T-helper 9 cell (primary cell): ENCODE measurements around the gene SH3BP5.
A peak's percentile ranks its signal among the peaks of the same experiment; 100 is the strongest.

Experiments used
- DNase-seq: peaks from one replicate; pipeline ENCODE4 v3.0.0-alpha.2; 2020

The SH3BP5 gene

DNA sequence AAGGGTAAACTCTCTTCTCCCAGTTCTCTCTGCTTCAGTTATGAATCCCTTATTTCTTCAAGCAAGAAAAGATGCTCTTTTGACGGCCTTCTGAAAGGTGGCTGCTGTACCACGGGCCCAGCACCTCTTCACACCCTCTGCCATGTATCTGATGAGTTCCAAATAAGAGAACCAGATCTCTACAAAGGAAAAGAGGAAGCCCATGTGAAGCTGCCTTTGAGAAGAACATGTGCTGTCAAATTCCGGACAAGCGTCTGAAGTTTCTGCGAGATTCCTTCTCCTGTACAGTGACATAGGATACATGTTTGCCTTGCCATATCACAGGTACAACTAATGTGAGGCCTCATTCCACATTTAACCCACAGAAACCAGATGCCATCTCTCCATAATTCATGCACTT, 59.2 kb downstream of the SH3BP5 start:
- DNase-seq = no peak

DNA sequence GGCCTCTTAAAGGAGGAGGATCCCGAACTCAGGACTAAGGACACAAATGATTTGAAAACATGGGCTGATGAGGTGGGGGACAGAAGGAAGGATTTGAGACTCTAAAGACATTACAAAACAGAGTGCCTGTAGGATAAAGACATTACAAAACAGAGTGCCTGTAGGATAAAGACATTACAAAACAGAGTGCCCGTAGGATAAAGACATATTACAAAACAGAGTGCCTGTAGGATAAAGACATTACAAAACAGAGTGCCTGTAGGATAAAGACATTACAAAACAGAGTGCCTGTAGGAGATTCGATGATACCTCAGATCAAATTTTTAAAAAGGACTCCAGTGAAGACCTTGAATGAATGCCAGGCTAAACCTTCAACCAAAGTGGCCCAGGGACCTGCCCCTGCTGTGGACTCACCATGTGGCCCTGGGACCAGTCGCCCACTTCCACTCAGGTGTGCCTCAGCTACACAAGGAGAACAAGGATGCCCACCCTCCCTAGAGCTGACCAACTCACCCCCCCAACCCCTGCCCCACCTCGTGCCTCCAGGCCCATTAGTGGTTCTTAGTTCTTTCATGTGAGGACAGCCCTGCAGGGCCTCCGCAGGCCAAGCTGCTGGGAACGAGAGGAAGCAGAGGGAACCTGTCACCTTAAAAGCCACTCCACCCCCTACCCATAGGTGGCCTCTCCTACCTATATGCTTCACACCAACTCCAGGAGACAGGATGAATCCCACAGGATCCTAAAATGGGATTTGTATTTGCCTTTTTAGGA, 59.8 kb downstream of the SH3BP5 start:
- no peak for DNase-seq

DNA sequence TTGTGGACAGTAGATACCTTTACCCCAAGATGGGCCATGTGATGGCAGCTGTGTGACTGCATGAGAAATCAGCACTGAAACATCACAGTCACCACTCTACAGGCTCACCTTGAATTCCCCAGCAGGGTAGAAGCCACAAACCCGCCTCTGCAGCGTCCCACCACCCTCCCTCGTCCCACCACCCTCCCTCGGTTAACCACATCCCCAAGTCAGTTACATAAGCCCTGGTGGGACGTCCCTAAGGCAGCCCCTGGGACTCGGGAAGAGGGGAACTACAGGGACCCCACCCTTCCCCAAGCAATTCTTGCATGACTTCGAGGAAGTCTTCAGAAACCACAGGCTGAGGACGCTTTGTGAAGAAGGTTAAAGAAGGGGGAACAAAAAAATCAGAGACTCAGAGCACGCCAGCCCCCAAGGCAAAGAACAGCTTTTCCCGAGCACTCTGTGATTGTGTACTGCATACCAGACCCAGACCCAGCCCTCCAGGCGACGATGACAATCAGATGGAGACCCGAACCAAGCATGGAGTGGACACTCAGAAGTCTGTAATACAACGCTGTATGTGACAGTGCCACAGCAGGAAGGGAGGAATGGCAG, 60.5 kb downstream of the SH3BP5 start:
- peak; percentile 79 for DNase-seq

DNA sequence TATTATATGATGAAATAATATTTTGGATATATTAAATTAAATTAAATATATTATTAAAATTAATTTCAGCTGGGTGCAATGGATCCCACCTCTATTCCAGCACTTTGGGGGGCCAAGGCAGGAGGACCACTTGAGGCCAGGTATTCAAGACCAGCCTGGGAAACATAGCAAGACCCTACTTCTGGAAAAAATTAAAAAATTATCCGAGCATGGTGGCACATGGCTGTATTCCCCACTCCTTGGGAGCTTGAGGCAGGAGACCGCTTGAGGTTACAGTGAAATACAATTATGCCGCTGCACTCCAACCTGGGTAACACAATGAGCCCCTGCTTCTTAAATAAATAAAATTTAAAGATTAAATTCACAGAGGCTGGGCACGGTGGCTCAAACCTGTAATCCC, 61.4 kb downstream of the SH3BP5 start:
- DNase-seq = no peak

DNA sequence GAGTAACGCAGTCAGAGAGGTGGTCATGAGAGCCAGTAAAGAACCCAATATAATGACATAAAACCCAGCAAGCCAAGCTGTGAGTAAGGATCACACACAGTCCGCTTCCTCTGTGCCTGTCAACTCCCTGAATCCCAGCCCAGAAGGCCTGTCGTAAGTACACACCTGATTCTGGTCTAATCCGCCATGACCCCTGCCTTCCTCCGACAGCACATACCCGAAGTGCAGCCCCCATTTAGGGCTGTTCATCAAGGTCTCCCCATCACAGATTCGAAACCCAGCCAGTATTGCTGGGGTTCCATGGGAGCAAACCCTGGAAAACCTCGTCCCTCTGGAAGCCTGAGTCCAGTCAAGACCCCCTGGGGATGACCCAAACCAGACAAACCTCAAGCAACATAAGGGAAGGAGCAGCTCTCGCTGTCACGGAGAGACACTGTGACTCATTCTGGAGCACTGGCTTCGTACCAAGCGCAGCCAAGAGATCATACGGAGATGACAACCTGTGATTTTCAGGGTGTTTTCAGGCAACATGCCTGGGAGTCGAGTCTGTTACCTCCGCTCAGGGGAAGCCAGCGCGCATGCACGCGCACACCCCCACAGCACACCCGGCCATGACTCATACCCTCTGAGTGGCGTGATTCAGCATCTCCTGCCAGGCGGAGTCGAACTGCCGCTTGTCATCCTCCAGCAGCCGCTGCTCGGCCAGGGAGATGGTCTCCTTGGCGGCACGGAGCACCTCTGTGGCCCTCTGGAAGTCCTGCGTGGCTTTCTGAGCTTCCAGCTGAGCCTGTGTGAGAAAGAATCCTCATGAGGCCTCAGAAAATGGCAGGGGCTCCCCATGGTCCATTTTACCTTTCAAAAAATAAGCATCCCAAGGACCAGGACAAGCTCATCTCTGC, 63.0 kb downstream of the SH3BP5 start:
- peak; percentile 77 for DNase-seq

DNA sequence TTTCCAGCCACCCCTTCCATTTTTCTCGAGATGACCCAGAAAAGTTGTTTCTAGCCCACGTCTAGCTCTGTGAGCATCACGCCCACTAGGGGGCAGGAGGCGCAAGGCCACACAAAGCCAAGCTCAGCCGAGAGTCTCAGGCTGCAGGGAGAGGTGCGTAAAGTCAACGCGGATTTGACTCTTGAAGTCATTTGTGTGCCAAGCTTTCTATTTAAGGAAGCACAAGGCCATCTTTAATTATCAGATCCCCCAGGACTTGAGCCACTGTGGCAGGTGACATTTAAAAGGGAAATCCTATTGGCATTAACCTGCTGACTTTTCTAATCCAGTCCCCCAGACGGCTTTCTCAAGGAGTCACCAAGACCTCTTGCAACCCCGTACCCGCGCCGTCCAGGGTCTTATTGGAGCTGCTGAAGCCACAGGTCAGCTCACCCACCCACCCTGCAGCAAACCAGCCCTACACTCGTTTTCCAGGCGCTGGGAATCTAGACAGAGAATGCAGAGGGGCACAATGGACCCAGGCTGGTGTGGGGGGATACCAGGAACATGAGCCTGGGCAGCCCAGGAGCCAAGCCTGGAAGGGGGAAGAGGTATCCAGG, 64.3 kb downstream of the SH3BP5 start:
- peak; percentile 82 for DNase-seq

DNA sequence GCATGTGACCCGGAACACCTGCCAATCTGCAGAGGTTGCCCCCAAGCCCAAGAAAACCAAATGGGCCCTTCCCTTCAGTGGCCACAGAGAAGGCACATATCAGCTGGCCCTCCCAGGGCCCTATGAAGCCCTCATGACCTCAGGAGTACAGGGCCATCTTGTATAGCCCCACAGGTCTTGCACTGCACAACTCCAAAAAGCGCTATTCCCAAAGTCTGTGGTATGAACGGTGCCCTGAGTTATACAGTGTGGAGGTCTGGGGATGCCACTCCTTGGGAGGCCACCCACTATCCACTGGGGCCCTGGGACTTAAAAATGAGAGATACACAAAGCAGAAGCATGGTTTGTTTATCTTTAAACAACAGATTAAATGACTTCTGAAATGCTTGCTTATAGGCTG, 64.9 kb downstream of the SH3BP5 start:
- no peak for DNase-seq

DNA sequence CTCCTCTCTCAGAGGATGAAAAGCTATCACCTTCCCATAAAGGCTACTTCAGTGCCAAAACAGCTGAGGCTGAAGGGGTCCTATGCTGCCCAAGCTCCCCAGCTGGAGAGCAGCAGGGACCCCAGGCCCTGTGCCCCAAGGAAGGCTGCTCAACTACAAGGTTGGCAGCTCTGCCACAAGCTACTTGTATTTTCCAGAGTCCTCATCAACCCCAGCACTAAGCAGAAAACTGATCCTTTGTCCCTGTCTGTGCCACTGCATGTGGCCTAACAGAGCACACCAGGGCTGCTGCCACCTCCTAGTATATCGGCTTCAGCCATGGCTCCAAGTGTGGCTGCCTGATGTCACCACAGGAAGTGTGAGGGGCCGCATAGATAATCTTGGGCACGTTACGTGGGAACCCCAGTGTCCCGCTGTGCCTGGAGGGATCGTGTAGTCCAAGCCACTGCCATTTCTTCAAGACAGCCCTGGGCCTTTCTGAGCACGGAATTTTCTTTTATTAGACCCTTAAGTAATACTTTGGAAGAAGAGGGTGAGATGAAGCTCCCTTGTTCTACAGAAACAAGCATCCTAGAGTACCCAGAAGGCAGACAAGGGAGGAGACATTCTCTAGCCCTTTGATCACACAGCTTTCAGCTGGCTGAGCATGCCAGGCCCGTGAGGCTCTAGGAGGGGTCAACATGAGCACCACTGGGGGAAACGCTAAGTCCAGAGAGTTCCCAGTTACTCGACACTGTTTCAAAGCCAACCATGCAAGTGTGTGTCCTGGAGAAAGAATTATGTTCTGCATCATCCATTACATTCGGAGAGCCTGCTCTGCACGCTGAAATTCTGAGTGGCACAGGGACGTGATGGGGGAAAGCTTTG, 65.6 kb downstream of the SH3BP5 start:
- DNase-seq = no peak

DNA sequence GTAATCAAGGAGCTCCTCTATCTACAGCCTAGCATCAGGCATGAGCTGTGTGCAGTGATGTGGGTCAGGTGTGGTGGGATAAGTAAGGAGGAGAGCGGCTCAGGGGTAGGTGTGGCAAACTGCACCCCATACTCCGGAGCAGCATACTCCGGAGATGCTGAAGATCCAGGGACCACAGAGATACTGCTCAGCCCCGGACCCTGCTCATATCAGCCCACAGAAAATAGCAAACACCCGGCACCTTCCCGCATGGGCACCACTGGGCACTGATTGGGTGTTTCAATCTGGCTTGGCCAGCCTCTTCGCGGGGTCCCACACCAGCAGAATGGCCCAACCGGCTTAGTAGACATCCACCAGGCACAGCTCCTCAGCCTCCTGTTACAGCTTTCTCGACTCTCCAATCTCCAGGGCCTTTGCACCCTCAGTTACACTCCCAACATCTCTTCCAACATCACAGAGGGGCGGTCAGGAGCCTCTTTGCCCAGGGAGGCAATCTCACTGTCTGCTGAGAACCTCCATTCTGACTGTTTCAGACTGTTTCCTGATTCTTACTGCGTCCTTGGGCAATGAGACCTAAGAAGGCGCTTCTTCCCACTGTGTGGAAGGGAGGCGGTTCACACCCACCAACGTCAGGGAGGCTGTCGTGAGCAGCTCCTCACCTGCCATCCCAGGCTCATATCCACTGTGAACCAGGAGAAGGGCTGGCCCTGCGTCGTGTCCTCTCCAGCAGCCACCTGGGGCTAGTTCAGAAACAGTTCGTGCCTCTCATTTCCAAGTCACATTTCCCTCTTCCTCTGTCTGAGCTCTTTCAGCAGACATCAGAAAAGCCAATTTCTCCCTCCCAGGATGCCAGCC, 66.5 kb downstream of the SH3BP5 start:
- DNase-seq = no peak

DNA sequence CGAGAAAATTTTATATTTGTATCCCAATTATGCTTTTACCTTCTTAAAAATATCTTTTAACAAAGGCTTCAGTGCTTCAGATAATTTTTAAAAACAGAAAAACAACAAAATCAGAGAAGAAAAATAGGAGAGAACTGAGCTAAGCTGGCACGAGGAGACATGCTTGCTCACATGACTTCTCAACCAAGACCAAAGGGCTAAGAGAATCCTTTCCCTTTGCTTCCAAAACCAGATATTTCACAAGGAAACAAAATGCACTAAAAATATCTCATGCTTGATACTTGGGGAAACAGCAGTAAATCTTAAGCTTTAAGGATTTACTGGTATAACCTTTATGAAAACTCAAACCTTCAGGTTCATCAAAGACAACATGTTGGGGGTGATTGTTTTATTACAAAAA, 67.9 kb downstream of the SH3BP5 start:
- DNase-seq = no peak

DNA sequence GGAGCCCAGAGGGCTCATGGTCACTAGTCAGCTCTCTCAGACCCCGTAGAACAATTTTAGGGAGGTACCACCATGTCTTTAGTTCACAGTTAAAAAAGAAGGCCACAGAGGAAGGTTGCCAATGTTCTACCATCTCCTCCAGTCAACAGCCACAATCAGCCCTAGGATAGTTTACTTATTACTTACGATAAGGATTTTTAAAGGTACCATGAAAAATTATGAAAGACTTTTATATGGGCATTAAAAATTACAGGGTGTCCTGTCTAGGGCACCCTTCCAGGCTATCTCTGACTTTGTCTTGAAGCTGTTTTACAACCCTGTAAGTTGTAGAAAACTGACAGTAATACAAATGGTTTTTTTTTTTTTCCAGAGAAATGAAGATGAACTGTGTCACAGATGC, 68.5 kb downstream of the SH3BP5 start:
- DNase-seq = no peak

DNA sequence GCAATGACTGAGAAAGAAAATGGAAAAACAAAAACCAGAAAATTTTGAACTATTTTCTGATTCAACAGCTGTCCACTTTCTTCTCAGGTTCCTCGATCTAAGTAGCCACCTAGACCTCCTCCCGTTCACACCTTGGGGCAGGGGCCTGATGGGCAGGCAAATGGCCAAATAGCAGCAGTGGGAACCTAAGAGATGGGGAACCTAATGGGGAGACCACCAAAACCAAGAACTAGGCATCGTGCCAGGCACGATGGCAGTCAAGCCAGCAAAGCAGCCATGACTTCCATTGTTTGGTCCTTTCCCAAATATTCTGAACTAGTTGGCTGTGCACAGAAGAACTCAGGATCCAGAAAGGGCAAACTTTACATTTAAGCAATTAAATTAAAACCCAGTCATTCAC, 69.3 kb downstream of the SH3BP5 start:
- no peak for DNase-seq

DNA sequence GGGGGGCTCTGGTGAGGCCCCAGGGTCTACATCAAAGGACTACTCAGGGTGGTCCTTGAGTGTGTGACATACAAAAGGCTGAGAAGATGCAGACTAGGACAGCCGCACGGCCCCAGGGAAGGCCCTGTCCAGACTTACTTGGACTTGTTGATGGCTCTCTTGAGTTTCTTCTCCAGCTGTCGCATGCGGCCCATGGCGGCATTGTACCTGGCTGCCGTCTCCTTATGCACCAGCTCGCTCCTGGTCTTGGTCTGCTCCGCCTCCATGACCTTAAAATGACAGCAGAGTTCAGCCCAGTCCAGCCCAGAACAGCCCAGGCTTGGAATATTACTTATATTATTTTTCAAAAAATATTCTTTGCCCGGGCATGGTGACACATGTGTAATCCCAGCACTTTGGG, 70.4 kb downstream of the SH3BP5 start:
- no peak for DNase-seq

DNA sequence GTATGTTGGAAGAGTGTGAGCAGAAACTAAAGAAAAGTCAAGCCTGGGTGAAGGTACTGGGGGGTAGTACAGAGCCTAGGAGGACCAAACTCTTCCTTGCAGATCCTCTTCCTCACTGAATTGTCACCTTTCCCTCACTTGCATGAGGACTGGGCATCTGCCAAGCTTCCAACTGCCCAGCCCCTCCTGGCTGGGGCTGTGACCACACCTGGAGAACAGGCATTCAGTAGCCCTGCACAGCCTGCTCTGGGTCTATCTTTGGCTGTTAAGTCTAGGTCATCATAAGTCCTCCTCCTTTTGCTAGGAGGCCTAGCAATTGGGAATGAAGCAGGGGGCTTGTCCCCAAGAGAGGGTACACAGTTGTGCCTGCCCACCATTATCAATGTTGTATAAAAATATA, 71.1 kb downstream of the SH3BP5 start:
- no peak for DNase-seq

DNA sequence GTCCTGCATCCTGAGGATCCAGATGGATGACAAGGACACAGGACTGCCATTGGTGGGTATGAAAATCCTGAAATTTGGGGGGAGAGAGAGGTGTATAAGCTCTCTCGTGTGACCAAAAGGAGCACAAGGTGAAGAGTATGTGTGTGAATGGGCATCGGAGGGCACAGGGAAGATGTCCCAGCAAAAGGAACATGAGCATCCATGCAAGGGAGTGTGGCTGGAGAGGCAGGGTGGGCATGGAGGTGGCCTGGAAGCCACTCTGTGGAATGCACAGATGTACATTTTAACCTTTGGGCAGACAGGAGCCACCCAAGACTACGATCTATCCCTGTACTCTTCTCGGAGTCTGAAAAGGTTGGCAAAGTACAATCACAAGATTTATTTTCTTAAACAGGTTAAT, 71.9 kb downstream of the SH3BP5 start:
- DNase-seq = no peak

DNA sequence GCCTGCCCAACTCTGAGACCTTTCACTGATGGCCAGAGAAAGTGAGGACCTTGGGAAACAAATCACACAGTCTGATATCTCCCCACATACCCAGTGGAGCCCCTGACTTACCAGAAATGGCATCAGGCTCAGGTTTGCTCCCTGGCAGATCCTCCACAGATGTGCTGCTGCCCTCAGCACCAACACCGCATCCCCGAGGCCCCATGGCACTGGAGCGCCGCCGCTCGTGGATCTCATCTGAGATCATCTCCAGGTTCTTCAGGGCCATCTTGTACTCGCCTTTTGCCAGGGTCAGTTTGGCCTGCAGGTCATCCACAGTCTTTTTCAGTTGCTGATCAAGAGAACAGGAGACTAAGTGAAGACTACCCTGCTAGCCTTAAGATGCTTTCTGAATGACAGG, 73.7 kb downstream of the SH3BP5 start:
- DNase-seq = no peak

DNA sequence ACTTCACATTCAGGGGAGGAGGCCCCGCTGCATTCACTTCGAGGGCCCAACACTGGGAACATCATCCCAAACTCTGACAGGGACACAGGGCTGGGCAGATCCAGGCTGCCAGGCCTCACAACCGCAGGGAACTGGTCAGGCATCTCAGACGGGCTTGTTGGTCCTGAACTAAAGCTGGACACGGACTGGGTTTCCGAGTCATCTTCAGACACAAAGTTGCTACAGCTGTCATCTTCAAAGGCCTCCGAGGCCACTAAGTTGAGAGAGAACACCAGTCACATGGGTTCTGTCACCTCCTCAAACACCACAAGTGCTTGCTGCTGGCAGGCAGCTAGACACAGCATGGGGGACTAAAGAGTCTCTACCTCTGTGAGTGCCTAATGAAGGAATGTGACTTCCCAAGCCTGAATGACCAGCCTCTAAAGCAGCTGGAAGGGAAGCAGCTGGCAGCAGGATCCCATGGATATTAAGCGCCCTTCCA, 75.5 kb downstream of the SH3BP5 start:
- no peak for DNase-seq

DNA sequence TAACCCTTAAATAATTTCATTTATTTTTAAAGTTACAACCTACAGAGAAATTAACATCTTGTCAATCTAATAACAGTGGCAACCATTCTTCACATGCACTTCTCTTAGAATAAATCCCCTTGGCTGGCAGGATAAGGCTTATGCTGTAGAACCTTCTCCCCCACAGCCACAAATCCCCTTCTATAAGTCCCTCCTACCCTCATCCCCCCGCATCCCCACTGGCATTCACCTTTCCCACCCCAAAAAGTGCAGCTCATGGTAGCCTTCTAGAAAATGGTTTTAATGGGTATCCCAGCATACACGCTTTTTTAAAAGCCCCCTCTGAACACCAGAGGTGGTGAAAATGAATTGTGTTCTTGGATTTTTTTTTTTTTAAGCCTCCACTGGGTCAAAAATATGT, 77.2 kb downstream of the SH3BP5 start:
- DNase-seq = no peak

DNA sequence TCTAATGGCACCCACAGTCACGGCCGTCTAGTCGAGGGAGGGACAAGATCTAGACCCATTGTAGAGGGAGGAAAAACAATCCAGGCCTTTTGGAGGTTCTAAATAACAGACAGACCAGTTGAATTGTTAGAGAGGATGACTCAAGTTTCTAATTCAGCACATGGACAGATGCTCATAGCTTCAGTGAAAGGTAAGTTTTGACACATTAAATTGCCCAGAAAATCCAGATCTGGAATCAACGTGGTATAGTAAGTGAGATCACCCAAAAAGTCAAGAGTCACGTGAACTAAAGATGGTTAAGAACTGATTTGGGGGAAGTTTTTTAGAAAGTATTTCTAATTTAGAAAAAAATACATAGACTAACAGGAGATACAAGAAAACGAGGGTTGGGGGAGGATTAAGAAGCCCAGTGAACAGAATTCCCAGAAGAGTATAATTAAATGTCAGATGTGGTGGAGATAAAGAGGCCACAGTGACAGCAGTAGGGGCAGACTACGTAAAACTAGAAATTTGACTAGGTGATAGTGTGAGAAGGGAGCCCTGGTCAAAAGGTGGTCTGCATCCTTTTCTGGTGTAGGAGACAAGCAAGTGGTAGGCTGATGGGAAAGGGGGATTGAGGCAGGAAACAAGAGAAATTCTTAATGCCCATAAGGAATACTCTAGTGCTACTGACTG, 79.2 kb downstream of the SH3BP5 start:
- no peak for DNase-seq

DNA sequence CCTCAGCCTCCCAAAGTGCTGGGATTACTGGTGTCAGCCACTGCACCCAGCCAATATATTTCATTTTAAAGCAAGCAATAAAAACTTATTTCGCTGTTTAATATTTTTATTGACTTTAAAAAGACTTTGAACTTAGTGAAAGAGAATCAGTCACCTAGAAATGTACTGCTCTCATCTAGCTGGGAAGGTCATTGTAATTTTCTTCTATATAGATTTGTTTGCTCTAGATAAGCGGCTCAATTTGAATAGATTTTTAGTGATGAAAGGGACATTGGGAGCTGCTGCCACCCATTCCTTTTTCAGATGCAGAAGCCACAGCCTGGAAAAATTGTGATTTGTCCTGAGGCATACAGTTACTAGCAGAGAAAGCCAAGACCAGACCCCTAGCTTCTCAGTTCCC, 86.2 kb downstream of the SH3BP5 start:
- no peak for DNase-seq
